SK-N-SH (cell line): Measurements from ENCODE around the gene ATP8A2. TPM values are rescaled to one million over a fixed set of nuclear protein-coding genes. Genes with fewer than 3 reads are reported as not detected.
"Not testable (repeated sequence)": the region's sequence is repeated elsewhere in the genome, so short reads cannot be mapped to it uniquely, and the experiment has no call there.

ENCODE experiments used
- CTCF ChIA-PET: fragments of 300-600, 350-600 bp; formaldehyde crosslinking; extraction: SDS; loops from one replicate; lab custom pipeline; 2021; lab: Yijun Ruan, JAX
- POLR2A ChIA-PET: fragments of 350-600 bp; sonication (Branson Sonifier 250); formaldehyde crosslinking; extraction: SDS; loops from one replicate; lab custom pipeline; 2020; ENCODE audit warnings: antibody characterized with exemption, inconsistent platforms; lab: Yijun Ruan, JAX
- DNase-seq: peaks from one replicate; pipeline ENCODE4 v3.0.0; 2012
- H2AFZ ChIP-seq: fragments of 200-600 bp; sonication (generic); 2 replicates; pipeline ENCODE4 v1.8.1; 2016; ENCODE audit warnings: antibody characterized with exemption, mild to moderate bottlenecking, low read depth
- H3F3A ChIP-seq: fragments of 200-600 bp; sonication (generic); replicated peaks from 2 replicates; pipeline ENCODE3; 2016; ENCODE audit warnings: antibody characterized with exemption, mild to moderate bottlenecking; ENCODE audit not compliant: insufficient read depth
- H3K27ac ChIP-seq, 2 experiments: fragments of 200-500 bp in 1 of 2; fragments of 200-600 bp in 1 of 2; sonication (Bioruptor generic) in 1 of 2; sonication (generic), shearing (Covaris generic) in 1 of 2; 2 replicates each; pipeline versions ENCODE4 v1.5.1 to v1.6.1; 2014 to 2016; ENCODE audit warnings: low read depth in 2 of 2, inconsistent platforms in 1 of 2, low read length in 1 of 2, mild to moderate bottlenecking in 1 of 2, mixed read lengths in 1 of 2
- H3K27me3 ChIP-seq: fragments of 200-600 bp; sonication (generic), shearing (Covaris generic); 2 replicates; pipeline ENCODE4 v1.6.1; 2016; ENCODE audit warnings: mixed run types; ENCODE audit not compliant: insufficient read depth
- H3K36me3 ChIP-seq, 2 experiments: fragments of 200-500 bp in 1 of 2; fragments of 200-600 bp in 1 of 2; sonication (Bioruptor generic) in 1 of 2; sonication (generic) in 1 of 2; replicated peaks in 1 of 2; 2 replicates each; pipeline versions ENCODE3 to v1.5.1; 2014 to 2016; ENCODE audit warnings: low read length in 1 of 2, mild to moderate bottlenecking in 1 of 2; ENCODE audit not compliant: insufficient read depth in 2 of 2, control insufficient read depth in 1 of 2
- H3K4me1 ChIP-seq, 2 experiments: fragments of 200-500 bp in 1 of 2; fragments of 200-600 bp in 1 of 2; sonication (Bioruptor generic) in 1 of 2; sonication (generic), shearing (Covaris generic) in 1 of 2; 2 replicates each; pipeline versions ENCODE4 v1.5.1 to v1.6.1; 2014 to 2016; ENCODE audit warnings: low read depth in 1 of 2, low read length in 1 of 2, mixed run types in 1 of 2; ENCODE audit not compliant: insufficient read depth in 2 of 2, control insufficient read depth in 1 of 2
- H3K4me2 ChIP-seq: fragments of 200-600 bp; sonication (generic), shearing (Covaris generic); 2 replicates; pipeline ENCODE4 v1.6.1; 2017; ENCODE audit warnings: mixed run types
- H3K4me3 ChIP-seq, 2 experiments: fragments of 200-500 bp in 1 of 2; fragments of 200-600 bp in 1 of 2; sonication (Bioruptor generic) in 1 of 2; sonication (generic), shearing (Covaris generic) in 1 of 2; 2 replicates each; pipeline versions ENCODE4 v1.5.1 to v1.8.1; 2014 to 2016; ENCODE audit warnings: low read depth in 2 of 2, inconsistent platforms in 1 of 2, low read length in 1 of 2, mild to moderate bottlenecking in 1 of 2, mixed read lengths in 1 of 2, moderate library complexity in 1 of 2
- H3K79me2 ChIP-seq: fragments of 200-600 bp; sonication (generic); 2 replicates; pipeline ENCODE4 v1.8.1; 2017; ENCODE audit warnings: mild to moderate bottlenecking; ENCODE audit not compliant: insufficient read depth
- H3K9ac ChIP-seq: fragments of 200-600 bp; sonication (generic); 2 replicates; pipeline ENCODE4 v1.6.1; 2017; ENCODE audit warnings: mixed run types
- H3K9me2 ChIP-seq: fragments of 200-600 bp; sonication (generic); 2 replicates; pipeline ENCODE4 v1.6.1; 2017; ENCODE audit warnings: mixed run types
- H3K9me3 ChIP-seq: fragments of 200-600 bp; sonication (generic); 2 replicates; pipeline ENCODE4 v1.6.1; 2017; ENCODE audit warnings: mixed run types, mild to moderate bottlenecking, moderate library complexity
- H4K20me1 ChIP-seq: fragments of 200-600 bp; sonication (generic); 2 replicates; pipeline ENCODE4 v1.6.1; 2017; ENCODE audit warnings: mild to moderate bottlenecking, mixed run types; ENCODE audit not compliant: insufficient read depth
- ELF1 ChIP-seq: IDR thresholded peaks from 2 replicates; pipeline ENCODE4 v1.4.0; 2012
- EP300 ChIP-seq, 2 experiments: IDR thresholded peaks; 2 replicates each; pipeline versions ENCODE4 v1.4.0 to v1.6.1; 2012; ENCODE audit warnings: borderline replicate concordance in 1 of 2, low read depth in 1 of 2, low read length in 1 of 2
- EZH2phosphoT487 ChIP-seq: fragments of 200-600 bp; sonication (generic); IDR thresholded peaks from 2 replicates; pipeline ENCODE4 v1.6.1; 2017; ENCODE audit warnings: low read depth, mixed run types, mild to moderate bottlenecking, antibody characterized with exemption, moderate library complexity, borderline replicate concordance
- GABPA ChIP-seq: IDR thresholded peaks from 2 replicates; pipeline ENCODE4 v1.4.0; 2012; ENCODE audit warnings: low read depth, mild to moderate bottlenecking
- MXI1 ChIP-seq: IDR thresholded peaks from 2 replicates; pipeline ENCODE4 v1.6.1; 2012; ENCODE audit warnings: mild to moderate bottlenecking, low read depth, low read length, improper control_type of control experiment
- NFIC ChIP-seq: IDR thresholded peaks from 2 replicates; pipeline ENCODE4 v1.4.0; 2012; ENCODE audit warnings: borderline replicate concordance
- RCOR1 ChIP-seq: fragments of 150-350 bp; IDR thresholded peaks from 2 replicates; pipeline ENCODE4 v1.6.1; 2017; ENCODE audit warnings: antibody characterized with exemption, low read length
- RXRA ChIP-seq: IDR thresholded peaks from 2 replicates; pipeline ENCODE4 v1.4.0; 2012; ENCODE audit warnings: low read depth, mild to moderate bottlenecking, borderline replicate concordance
- TCF12 ChIP-seq: IDR thresholded peaks from 2 replicates; pipeline ENCODE4 v1.4.0; 2012
- WGBS: methylation state at CpG from one replicate; pipeline ENCODE4 v1.1.6; 2017; ENCODE audit warnings: low lambda C conversion rate; 5-methylcytosine and 5-hydroxymethylcytosine counted together
- polyA plus RNA-seq, 3 experiments: library from polyadenylated mRNA; depleted of rRNA; stranded (reverse); fragments of >200 nt; gene quantifications; 2 replicates each; pipeline ENCODE4 v1.2.3, GENCODE V29; 2012
- TF ChIP-seq, protein P1 (sequence below): IDR thresholded peaks from 2 replicates; pipeline ENCODE4; 2012

The ATP8A2 gene
- polyA plus RNA-seq, 1 of the 3 experiments (the other 2 are of a cell fraction) = 0.02 TPM

GRCh38 chr13:25954080-25954479, 582.3 kb downstream of the ATP8A2 start:
- H4K20me1 ChIP-seq, H3K27ac ChIP-seq, H3K79me2 ChIP-seq, H3K4me3 ChIP-seq, H3K27me3 ChIP-seq, DNase-seq, H3K9me3 ChIP-seq, H3K4me1 ChIP-seq, H3K36me3 ChIP-seq, H3F3A ChIP-seq, H3K9ac ChIP-seq, H3K4me2 ChIP-seq, H2AFZ ChIP-seq, H3K9me2 ChIP-seq, CTCF ChIA-PET, POLR2A ChIA-PET: not testable (repeated sequence)
- WGBS = 31% methylated on average over 5 of the region's 5 CpGs

DNA sequence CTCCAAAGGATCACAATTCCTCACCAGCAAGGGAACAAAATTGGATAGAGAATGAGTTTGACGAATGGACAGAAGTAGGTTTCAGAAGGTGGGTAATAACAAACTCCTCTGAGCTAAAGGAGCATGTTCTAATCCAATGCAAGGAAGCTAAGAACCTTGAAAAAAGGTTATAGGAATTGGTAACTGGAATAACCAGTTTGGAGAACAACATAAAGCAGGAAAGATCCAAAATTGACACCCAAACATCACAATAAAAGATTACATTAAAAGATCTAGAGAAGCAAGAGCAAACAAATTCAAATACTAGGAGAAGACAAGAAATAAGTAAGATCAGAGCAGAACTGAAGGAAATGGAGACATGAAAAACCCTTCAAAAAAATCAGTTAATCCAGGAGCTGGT, 583.2 kb downstream of the ATP8A2 start:
- H3K4me3 ChIP-seq, H3K79me2 ChIP-seq, H3F3A ChIP-seq, H3K9me2 ChIP-seq, H4K20me1 ChIP-seq, H3K9ac ChIP-seq, H3K4me2 ChIP-seq, H3K27ac ChIP-seq, H3K4me1 ChIP-seq, DNase-seq, H3K9me3 ChIP-seq, POLR2A ChIA-PET, H2AFZ ChIP-seq, CTCF ChIA-PET, H3K36me3 ChIP-seq, H3K27me3 ChIP-seq: not testable (repeated sequence)
- 10% methylated on average over 1 of the region's 1 CpG for WGBS

- no peaks in the 10 kb centered on the region for H3K9me2 ChIP-seq
- 14% methylated on average over 1 of the region's 1 CpG for WGBS
- CTCF ChIA-PET = no interaction called here
Measured at GRCh38 chr13:25958986-25959385, 587.2 kb downstream of the ATP8A2 start.

More at GRCh38 chr13:25958986-25959385, 587.2 kb downstream of the ATP8A2 start:
- TF ChIP-seq, protein P1, sequence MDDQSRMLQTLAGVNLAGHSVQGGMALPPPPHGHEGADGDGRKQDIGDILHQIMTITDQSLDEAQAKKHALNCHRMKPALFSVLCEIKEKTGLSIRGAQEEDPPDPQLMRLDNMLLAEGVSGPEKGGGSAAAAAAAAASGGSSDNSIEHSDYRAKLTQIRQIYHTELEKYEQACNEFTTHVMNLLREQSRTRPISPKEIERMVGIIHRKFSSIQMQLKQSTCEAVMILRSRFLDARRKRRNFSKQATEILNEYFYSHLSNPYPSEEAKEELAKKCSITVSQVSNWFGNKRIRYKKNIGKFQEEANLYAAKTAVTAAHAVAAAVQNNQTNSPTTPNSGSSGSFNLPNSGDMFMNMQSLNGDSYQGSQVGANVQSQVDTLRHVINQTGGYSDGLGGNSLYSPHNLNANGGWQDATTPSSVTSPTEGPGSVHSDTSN = no peak
- TF ChIP-seq GABPA (no peak), RXRA (no peak), MXI1 (no peak), TCF12 (no peak), ELF1 (no peak), RCOR1 (no peak), EZH2phosphoT487 (no peak), EP300 (IDR thresholded peaks at IDR 0.05; ENCODE audit: borderline replicate concordance in 1 of 2, low read depth in 1 of 2, low read length in 1 of 2) (no peak), NFIC (no peak)
- H3F3A ChIP-seq = no peaks in the 10 kb centered on the region
- H3K79me2 ChIP-seq = no peaks in the 10 kb centered on the region
- POLR2A ChIA-PET = no interaction called here
- no peaks in the 10 kb centered on the region for H3K27me3 ChIP-seq
- H3K9ac ChIP-seq = no peak overlapping the region
- peaks cover 0 to 3% of the 10 kb centered on the region in 2 experiments; a peak in 2 of 4 replicates for H3K4me1 ChIP-seq
- no peak overlapping the region for H3K27ac ChIP-seq
- no peak for DNase-seq
- no peak overlapping the region for H3K4me3 ChIP-seq
- no peaks in the 10 kb centered on the region for H4K20me1 ChIP-seq
- no peaks in the 10 kb centered on the region for H3K36me3 ChIP-seq
- no peaks in the 10 kb centered on the region for H3K9me3 ChIP-seq
- H2AFZ ChIP-seq = no peak overlapping the region
- no peak overlapping the region for H3K4me2 ChIP-seq
